Activated naive CD4-positive, alpha-beta T cell treated with anti-CD3 and anti-CD28 coated beads for 36 hours (primary cell): ENCODE results near the gene ADAMTSL1. TPM values are rescaled to one million over a fixed set of nuclear protein-coding genes. Genes with fewer than 3 reads are reported as not detected.

ENCODE experiments used
- CTCF ChIA-PET: fragments of 350-600 bp; sonication (Branson Sonifier 250); formaldehyde crosslinking; loops from one replicate; lab custom pipeline; 2021; ENCODE audit warnings: antibody characterized with exemption; lab: Charles Lee
- DNase-seq: peaks from one replicate; pipeline ENCODE4 v3.0.0-alpha.2; 2020
- H3K27ac Mint-ChIP-seq: one replicate; pipeline ENCODE4 v1.8.0; 2021; ENCODE audit warnings: mild to moderate bottlenecking, mixed read lengths
- H3K27me3 Mint-ChIP-seq: one replicate; pipeline ENCODE4 v1.8.0; 2021; ENCODE audit warnings: low read depth, mixed read lengths
- H3K36me3 Mint-ChIP-seq: one replicate; pipeline ENCODE4 v1.8.0; 2021; ENCODE audit warnings: low read depth, mixed read lengths
- H3K4me1 Mint-ChIP-seq: one replicate; pipeline ENCODE4 v1.8.0; 2021; ENCODE audit warnings: low read depth, mixed read lengths
- H3K4me3 Mint-ChIP-seq: one replicate; pipeline ENCODE4 v1.8.0; 2021; ENCODE audit warnings: mild to moderate bottlenecking, moderate library complexity, mixed read lengths
- H3K9me3 Mint-ChIP-seq: one replicate; pipeline ENCODE4 v1.8.0; 2021; ENCODE audit warnings: mixed read lengths
- intact Hi-C: fragments of 100-400 bp; cut with micrococcal nuclease; formaldehyde crosslinking; loops from one replicate; pipeline ENCODE4 v1.15.1; 2023
- total RNA-seq, 2 experiments: library from RNA; stranded (reverse); gene quantifications; one replicate each; pipeline ENCODE4 v1.2.3, GENCODE V29; 2021

Gene ADAMTSL1
- total RNA-seq, 2 experiments from 2014 or later, result not detected

GRCh38 chr9:18605766-18606180, 131.8 kb downstream of the ADAMTSL1 start:
- H3K27me3 Mint-ChIP-seq, result no peaks in the 10 kb centered on the region
- H3K9me3 Mint-ChIP-seq, result no peaks in the 10 kb centered on the region
- intact Hi-C loops, result no loop called here
- no peaks in the 10 kb centered on the region for H3K36me3 Mint-ChIP-seq
- H3K4me1 Mint-ChIP-seq, result no peaks in the 10 kb centered on the region
- no peak overlapping the region for H3K4me3 Mint-ChIP-seq
- CTCF ChIA-PET, result no interaction called here
- no peak for DNase-seq
- H3K27ac Mint-ChIP-seq, result no peak overlapping the region

GRCh38 chr9:18606281-18606680, 132.3 kb downstream of the ADAMTSL1 start:
- Mint-ChIP-seq H3K9me3 (no peaks in the 10 kb centered on the region), H3K27me3 (no peaks in the 10 kb centered on the region), H3K36me3 (no peaks in the 10 kb centered on the region), H3K27ac (no peak overlapping the region), H3K4me3 (no peak overlapping the region), H3K4me1 (no peaks in the 10 kb centered on the region)
- intact Hi-C loops, result no loop called here
- DNase-seq, result no peak
- CTCF ChIA-PET, result no interaction called here

GRCh38 chr9:18606846-18607245, 132.9 kb downstream of the ADAMTSL1 start:
- no peaks in the 10 kb centered on the region for H3K9me3 Mint-ChIP-seq
- intact Hi-C loops, result no loop called here

GRCh38 chr9:18608371-18608770, 134.4 kb downstream of the ADAMTSL1 start:
- intact Hi-C loops, result no loop called here
- Mint-ChIP-seq H3K4me3 (no peak overlapping the region), H3K36me3 (no peaks in the 10 kb centered on the region), H3K9me3 (no peaks in the 10 kb centered on the region), H3K4me1 (no peaks in the 10 kb centered on the region), H3K27ac (no peak overlapping the region), H3K27me3 (no peaks in the 10 kb centered on the region)
- DNase-seq, result no peak
- CTCF ChIA-PET, result no interaction called here

More at GRCh38 chr9:18606846-18607245, 132.9 kb downstream of the ADAMTSL1 start:
- DNase-seq, result no peak
- Mint-ChIP-seq H3K36me3 (no peaks in the 10 kb centered on the region), H3K4me1 (no peaks in the 10 kb centered on the region), H3K27ac (no peak overlapping the region), H3K4me3 (no peak overlapping the region), H3K27me3 (no peaks in the 10 kb centered on the region)
- CTCF ChIA-PET, result no interaction called here

GRCh38 chr9:18610956-18611355, 137.0 kb downstream of the ADAMTSL1 start:
- Mint-ChIP-seq H3K4me1 (no peaks in the 10 kb centered on the region), H3K27ac (no peak overlapping the region), H3K9me3 (peaks cover 1% of the 10 kb centered on the region), H3K27me3 (no peaks in the 10 kb centered on the region), H3K36me3 (no peaks in the 10 kb centered on the region), H3K4me3 (no peak overlapping the region)
- no peak for DNase-seq
- intact Hi-C loops, result no loop called here
- CTCF ChIA-PET, result no interaction called here

GRCh38 chr9:18611971-18612370, 138.0 kb downstream of the ADAMTSL1 start:
- H3K27me3 Mint-ChIP-seq, result no peaks in the 10 kb centered on the region
- intact Hi-C loops, result no loop called here
- no peak for DNase-seq
- H3K9me3 Mint-ChIP-seq, result peaks cover 1% of the 10 kb centered on the region
- no peaks in the 10 kb centered on the region for H3K36me3 Mint-ChIP-seq
- CTCF ChIA-PET, result no interaction called here
- H3K27ac Mint-ChIP-seq, result no peak overlapping the region
- H3K4me1 Mint-ChIP-seq, result no peaks in the 10 kb centered on the region
- H3K4me3 Mint-ChIP-seq, result no peak overlapping the region

- Mint-ChIP-seq H3K27ac (no peak overlapping the region), H3K9me3 (peaks cover 1% of the 10 kb centered on the region), H3K36me3 (no peaks in the 10 kb centered on the region), H3K4me1 (no peaks in the 10 kb centered on the region), H3K27me3 (no peaks in the 10 kb centered on the region), H3K4me3 (no peak overlapping the region)
- CTCF ChIA-PET, result no interaction called here
- intact Hi-C loops, result no loop called here
- no peak for DNase-seq
These were observed 140.2 kb downstream of the ADAMTSL1 start for GRCh38 chr9:18614116-18614515.

- Mint-ChIP-seq H3K9me3 (peaks cover 1% of the 10 kb centered on the region), H3K4me1 (no peaks in the 10 kb centered on the region), H3K27me3 (no peaks in the 10 kb centered on the region), H3K4me3 (no peak overlapping the region), H3K27ac (no peak overlapping the region), H3K36me3 (no peaks in the 10 kb centered on the region)
- intact Hi-C loops, result no loop called here
- CTCF ChIA-PET, result interaction anchor here (0.7 kb wide), 1 partner anchor 199 kb away, joined by 3 read pairs; no protein-coding TSS in a partner anchor
- DNase-seq, result no peak
These were observed 140.7 kb downstream of the ADAMTSL1 start for GRCh38 chr9:18614651-18615050.

GRCh38 chr9:18616976-18617375, 143.0 kb downstream of the ADAMTSL1 start:
- Mint-ChIP-seq H3K4me3 (no peak overlapping the region), H3K9me3 (peaks cover 1% of the 10 kb centered on the region), H3K36me3 (no peaks in the 10 kb centered on the region), H3K27ac (no peak overlapping the region), H3K27me3 (no peaks in the 10 kb centered on the region), H3K4me1 (no peaks in the 10 kb centered on the region)
- intact Hi-C loops, result no loop called here
- CTCF ChIA-PET, result no interaction called here
- DNase-seq, result no peak

GRCh38 chr9:18617759-18618158, 143.8 kb downstream of the ADAMTSL1 start:
- Mint-ChIP-seq H3K4me3 (no peak overlapping the region), H3K4me1 (no peaks in the 10 kb centered on the region), H3K9me3 (peaks cover 1% of the 10 kb centered on the region), H3K36me3 (no peaks in the 10 kb centered on the region), H3K27ac (no peak overlapping the region), H3K27me3 (no peaks in the 10 kb centered on the region)
- intact Hi-C loops, result no loop called here
- no peak for DNase-seq
- CTCF ChIA-PET, result no interaction called here

GRCh38 chr9:18618862-18619261, 144.9 kb downstream of the ADAMTSL1 start:
- DNase-seq, result no peak
- Mint-ChIP-seq H3K9me3 (peaks cover under 1% of the 10 kb centered on the region), H3K27me3 (no peaks in the 10 kb centered on the region), H3K4me1 (no peaks in the 10 kb centered on the region), H3K4me3 (no peak overlapping the region), H3K27ac (no peak overlapping the region), H3K36me3 (no peaks in the 10 kb centered on the region)
- intact Hi-C loops, result no loop called here
- CTCF ChIA-PET, result no interaction called here

GRCh38 chr9:18622186-18622836, 148.4 kb downstream of the ADAMTSL1 start:
- Mint-ChIP-seq H3K27ac (no peak overlapping the region), H3K4me3 (no peak overlapping the region), H3K27me3 (no peaks in the 10 kb centered on the region), H3K36me3 (no peaks in the 10 kb centered on the region), H3K4me1 (no peaks in the 10 kb centered on the region), H3K9me3 (no peaks in the 10 kb centered on the region)
- intact Hi-C loops, result no loop called here
- CTCF ChIA-PET, result interaction anchor here (1.0 kb wide), 1 partner anchor 66 kb away, joined by 3 read pairs; no protein-coding TSS in a partner anchor
- DNase-seq, result no peak
